B cell (primary cell): ENCODE data around the gene MATN3. TPM values are rescaled to one million over a fixed set of nuclear protein-coding genes. Genes with fewer than 3 reads are reported as not detected.

ENCODE experiments used
- ATAC-seq: fragments of 200-7000 bp; cut with Tn5 transposase; one replicate; pipeline ENCODE4 v1.10.0; 2021; ENCODE audit warnings: low read depth, mild to moderate bottlenecking, moderate number of reproducible peaks, moderate library complexity
- CTCF ChIA-PET: fragments of 350-600 bp; sonication (Branson Sonifier 250); formaldehyde crosslinking; loops from one replicate; lab custom pipeline; 2021; ENCODE audit warnings: antibody characterized with exemption, inconsistent platforms; lab: Charles Lee
- POLR2A ChIA-PET: fragments of 350-600 bp; sonication (Branson Sonifier 250); formaldehyde crosslinking; loops from one replicate; lab custom pipeline; 2021; ENCODE audit warnings: antibody characterized with exemption; lab: Charles Lee
- DNase-seq: peaks from one replicate; pipeline ENCODE4 v3.0.0; 2013
- H2AFZ ChIP-seq: 2 replicates; pipeline ENCODE4 v1.6.1; 2012; ENCODE audit warnings: mild to moderate bottlenecking, low read depth, low read length; ENCODE audit not compliant: insufficient read depth, poor library complexity, severe bottlenecking
- H3K27ac ChIP-seq, 2 donors: 1 replicate in 1 of 2; 2 replicates in 1 of 2; pipeline ENCODE4 v1.5.1; 2012 to 2013; ENCODE audit warnings: low read length in 2 of 2, mild to moderate bottlenecking in 2 of 2, moderate library complexity in 1 of 2
- H3K27me3 ChIP-seq, 4 experiments: fragments of 200-600 bp in 1 of 4; sonication (generic) in 1 of 4; replicated peaks in 1 of 4; 1 replicate in 2 of 4; 2 replicates in 2 of 4; pipeline versions ENCODE4 v1.6.1 to v1.7.0; 2013 to 2016; ENCODE audit warnings: low read length in 3 of 4, mild to moderate bottlenecking in 2 of 4, mixed read lengths in 1 of 4, moderate library complexity in 1 of 4; ENCODE audit not compliant: insufficient read depth in 4 of 4, control insufficient read depth in 3 of 4; ENCODE audit errors: control extremely low read depth in 1 of 4
- H3K36me3 ChIP-seq, 2 experiments: replicated peaks in 1 of 2; 1 replicate in 1 of 2; 2 replicates in 1 of 2; pipeline versions ENCODE4 v1.6.1 to v1.7.1; 2013; ENCODE audit warnings: low read length in 1 of 2; ENCODE audit not compliant: insufficient read depth in 2 of 2, control insufficient read depth in 1 of 2; ENCODE audit errors: control extremely low read depth in 1 of 2, extremely low read depth in 1 of 2
- H3K4me1 ChIP-seq, 2 donors: fragments of 200-600 bp in 1 of 2; sonication (generic) in 1 of 2; 1 replicate in 1 of 2; 2 replicates in 1 of 2; pipeline versions ENCODE4 v1.5.1 to v1.6.1; 2013 to 2017; ENCODE audit warnings: low read length in 2 of 2; ENCODE audit not compliant: control insufficient read depth in 2 of 2, insufficient read depth in 2 of 2
- H3K4me2 ChIP-seq: replicated peaks from 2 replicates; pipeline ENCODE3; 2012; ENCODE audit warnings: mild to moderate bottlenecking, low read depth, low read length; ENCODE audit not compliant: poor library complexity, severe bottlenecking
- H3K4me3 ChIP-seq, 5 experiments: fragments of 200-600 bp in 1 of 5; sonication (generic) in 1 of 5; 1 replicate in 3 of 5; 2 replicates in 2 of 5; pipeline versions ENCODE4 v1.5.1 to v1.7.0; 2011 to 2016; ENCODE audit warnings: low read length in 4 of 5, mild to moderate bottlenecking in 4 of 5, low read depth in 2 of 5, control low read depth in 1 of 5, moderate library complexity in 1 of 5; ENCODE audit not compliant: insufficient read depth in 1 of 5; ENCODE audit errors: control extremely low read depth in 1 of 5, extremely low read depth in 1 of 5
- H3K79me2 ChIP-seq: fragments of 200-600 bp; sonication (generic); one replicate; pipeline ENCODE4 v1.6.0; 2016; ENCODE audit warnings: low read length; ENCODE audit not compliant: control insufficient read depth, insufficient read depth
- H3K9ac ChIP-seq: fragments of 200-600 bp; sonication (generic); 2 replicates; pipeline ENCODE4 v1.6.1; 2017; ENCODE audit warnings: mild to moderate bottlenecking, low read length, moderate library complexity
- H3K9me3 ChIP-seq, 3 donors: one replicate each; pipeline versions ENCODE4 v1.6.1 to v1.7.1; 2013; ENCODE audit warnings: low read length in 2 of 3; ENCODE audit not compliant: control insufficient read depth in 2 of 3, insufficient read depth in 1 of 3; ENCODE audit errors: control extremely low read depth in 1 of 3
- H4K20me1 ChIP-seq: 2 replicates; pipeline ENCODE4 v1.6.0; 2012; ENCODE audit warnings: mild to moderate bottlenecking, low read length; ENCODE audit not compliant: insufficient read depth, control insufficient read depth, poor library complexity, severe bottlenecking
- H3K27ac Mint-ChIP-seq: one replicate; pipeline ENCODE4 v1.8.0; 2021; ENCODE audit warnings: mixed read lengths
- H3K27me3 Mint-ChIP-seq: one replicate; pipeline ENCODE4 v1.8.0; 2021; ENCODE audit warnings: mixed read lengths
- H3K4me1 Mint-ChIP-seq: one replicate; pipeline ENCODE4 v1.8.0; 2021; ENCODE audit warnings: mixed read lengths
- H3K4me3 Mint-ChIP-seq: one replicate; pipeline ENCODE4 v1.8.0; 2021; ENCODE audit warnings: mixed read lengths
- H3K9me3 Mint-ChIP-seq: one replicate; pipeline ENCODE4 v1.8.0; 2022; ENCODE audit warnings: mixed read lengths; ENCODE audit not compliant: insufficient read depth
- CTCF ChIP-seq: fragments of 200-600 bp; IDR thresholded peaks from one replicate; pipeline ENCODE4 v1.8.0; 2022; ENCODE audit warnings: antibody characterized with exemption, mild to moderate bottlenecking
- EZH2 ChIP-seq: IDR thresholded peaks from 2 replicates; pipeline ENCODE4 v1.6.1; 2012; ENCODE audit warnings: borderline replicate concordance, low read depth, mild to moderate bottlenecking, moderate library complexity, low read length; ENCODE audit not compliant: insufficient read depth, poor library complexity, severe bottlenecking
- WGBS: methylation state at CpG from one replicate; pipeline ENCODE4 v1.1.5; 2013; ENCODE audit warnings: missing lambda C conversion rate; ENCODE audit not compliant: insufficient coverage; 5-methylcytosine and 5-hydroxymethylcytosine counted together
- intact Hi-C: fragments of 100-400 bp; cut with micrococcal nuclease; formaldehyde crosslinking; loops from one replicate; pipeline ENCODE4 v1.10.0; 2022
- polyA plus RNA-seq: library from polyadenylated mRNA; depleted of rRNA; stranded (reverse); fragments of >200 nt; gene quantifications from 2 replicates; pipeline ENCODE4 v1.2.3, GENCODE V29; 2012
- total RNA-seq, 2 donors: library from RNA; stranded (reverse); fragments of 120-200 nt in 1 of 2; gene quantifications; 1 replicate in 1 of 2; 2 replicates in 1 of 2; pipeline versions ENCODE4 v1.2.3 to v1.2.4, GENCODE V29; 2013 to 2022

The MATN3 gene
- total and polyA plus RNA-seq, 2 donors (not counting 1 experiment from before 2014, with no cell fraction given): not detected

GRCh38 chr2:20030224-20030623 is 17.8 kb upstream of the MATN3 start:
- Mint-ChIP-seq H3K9me3 (peaks cover 2% of the 10 kb centered on the region), H3K27ac (no peak overlapping the region), H3K4me1 (no peaks in the 10 kb centered on the region), H3K4me3 (no peak overlapping the region), H3K27me3 (no peaks in the 10 kb centered on the region)
- no peak overlapping the region for H3K4me3 ChIP-seq
- no peaks in the 10 kb centered on the region for H3K4me1 ChIP-seq
- H2AFZ ChIP-seq: no peak overlapping the region
- no peak for DNase-seq
- WGBS: 95% methylated on average over 2 of the region's 6 CpGs
- no peaks in the 10 kb centered on the region for H3K9me3 ChIP-seq
- H4K20me1 ChIP-seq: peaks cover 3% of the 10 kb centered on the region
- no peak overlapping the region for H3K9ac ChIP-seq
- no peak overlapping the region for H3K4me2 ChIP-seq
- TF ChIP-seq EZH2: no peak
- no peak for TF ChIP-seq CTCF
- no peak overlapping the region for H3K27ac ChIP-seq
- intact Hi-C loops: no loop called here
- no peaks in the 10 kb centered on the region for H3K27me3 ChIP-seq
- CTCF ChIA-PET: interaction anchor here (2.0 kb wide), 1 partner anchor 15 kb away, joined by 8 read pairs; no protein-coding TSS in a partner anchor
- H3K36me3 ChIP-seq: peaks cover 4 to 65% of the 10 kb centered on the region in 2 experiments
- H3K79me2 ChIP-seq: peaks cover 1% of the 10 kb centered on the region
- POLR2A ChIA-PET: no interaction called here
- ATAC-seq: no peak

- TF ChIP-seq EZH2 (no peak), CTCF (no peak)
- H3K4me3 ChIP-seq: no peak overlapping the region
- H3K36me3 ChIP-seq: peaks cover 4 to 41% of the 10 kb centered on the region in 2 experiments
- Mint-ChIP-seq H3K4me3 (no peak overlapping the region), H3K9me3 (peaks cover 2% of the 10 kb centered on the region), H3K4me1 (no peaks in the 10 kb centered on the region), H3K27me3 (no peaks in the 10 kb centered on the region), H3K27ac (no peak overlapping the region)
- no peaks in the 10 kb centered on the region for H3K79me2 ChIP-seq
- H3K9me3 ChIP-seq: no peaks in the 10 kb centered on the region
- H3K9ac ChIP-seq: no peak overlapping the region
- no peak overlapping the region for H3K27ac ChIP-seq
- WGBS: 100% methylated on average over 3 of the region's 3 CpGs
- no peaks in the 10 kb centered on the region for H4K20me1 ChIP-seq
- no peaks in the 10 kb centered on the region for H3K4me1 ChIP-seq
- intact Hi-C loops: no loop called here
- ChIA-PET POLR2A (no interaction called here), CTCF (interaction anchor here (1.9 kb wide), 1 partner anchor 13 kb away, joined by 12 read pairs; no protein-coding TSS in a partner anchor)
- no peak overlapping the region for H2AFZ ChIP-seq
- no peaks in the 10 kb centered on the region for H3K27me3 ChIP-seq
- DNase-seq (no peak), ATAC-seq (no peak)
- H3K4me2 ChIP-seq: no peak overlapping the region
Measured at GRCh38 chr2:20027705-20028434, 15.4 kb upstream of the MATN3 start.
